ENCODE results near the gene PRKAG2.

The PRKAG2 gene

DNA sequence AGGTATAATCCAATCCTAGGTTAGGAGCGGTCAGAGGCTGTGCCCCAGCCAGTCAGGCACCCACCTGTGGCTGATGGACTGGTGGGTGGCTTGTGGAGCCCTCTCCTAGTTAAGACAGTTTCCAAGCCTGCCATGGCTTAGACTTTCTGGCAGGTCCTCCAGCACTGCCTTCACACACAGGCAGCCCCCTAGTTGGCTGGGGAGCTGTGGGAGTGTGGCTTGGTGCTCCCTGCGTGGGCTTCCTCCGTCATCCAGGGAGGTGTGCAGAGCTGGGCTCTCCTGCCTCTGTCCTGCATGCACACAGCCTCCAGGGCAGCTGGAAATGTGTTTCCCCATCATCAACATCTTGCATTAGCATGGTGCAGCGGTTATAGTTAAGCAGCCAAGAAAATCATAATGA, 273.0 kb downstream of the PRKAG2 start:
- no peak for DNase-seq (ENCODE audit: low read depth in 1 of 2, low spot score in 1 of 2)

DNA sequence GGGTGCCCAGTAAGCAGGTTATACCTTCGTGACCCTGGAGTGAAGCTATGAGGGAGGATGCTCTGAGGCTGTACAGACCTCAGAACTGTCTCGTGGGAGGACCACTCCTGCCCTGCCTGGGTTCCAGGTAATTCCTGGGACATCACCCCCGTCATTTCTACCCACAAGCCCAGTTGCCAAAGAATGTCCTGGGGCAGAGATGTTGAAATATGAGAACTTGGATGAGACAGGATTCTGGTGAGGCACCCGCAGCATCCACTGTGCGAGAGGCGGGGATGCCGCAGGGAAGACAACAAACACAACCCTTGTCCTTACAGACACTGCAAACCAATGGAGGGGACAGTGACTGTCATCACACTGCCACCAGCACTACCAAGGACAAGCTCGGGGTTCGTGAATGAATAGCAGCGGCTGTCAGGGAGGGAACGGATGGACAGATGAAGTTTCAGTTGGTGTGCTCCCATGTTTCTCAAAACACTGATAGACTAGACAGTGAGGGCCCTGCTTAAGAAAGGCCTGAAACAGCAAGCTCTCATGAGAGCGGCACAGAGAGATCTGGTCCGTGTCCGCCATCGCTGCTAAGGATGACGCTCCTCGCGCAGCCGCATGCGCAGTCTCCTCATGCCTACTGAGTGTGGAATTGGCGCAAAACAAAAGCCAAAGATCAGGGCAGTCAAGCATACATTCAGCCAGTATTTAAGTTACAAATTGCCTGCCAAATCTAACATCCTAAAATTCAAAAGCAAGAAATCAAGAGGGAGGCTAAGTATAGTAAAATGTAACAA, 275.2 kb downstream of the PRKAG2 start:
- DNase-seq (ENCODE audit: low read depth in 1 of 2, low spot score in 1 of 2): no peak

- no peak for DNase-seq (ENCODE audit: low read depth in 1 of 2, low spot score in 1 of 2)
Observed at GRCh38 chr7:151600331-151600730, 276.6 kb downstream of the PRKAG2 start.

DNA sequence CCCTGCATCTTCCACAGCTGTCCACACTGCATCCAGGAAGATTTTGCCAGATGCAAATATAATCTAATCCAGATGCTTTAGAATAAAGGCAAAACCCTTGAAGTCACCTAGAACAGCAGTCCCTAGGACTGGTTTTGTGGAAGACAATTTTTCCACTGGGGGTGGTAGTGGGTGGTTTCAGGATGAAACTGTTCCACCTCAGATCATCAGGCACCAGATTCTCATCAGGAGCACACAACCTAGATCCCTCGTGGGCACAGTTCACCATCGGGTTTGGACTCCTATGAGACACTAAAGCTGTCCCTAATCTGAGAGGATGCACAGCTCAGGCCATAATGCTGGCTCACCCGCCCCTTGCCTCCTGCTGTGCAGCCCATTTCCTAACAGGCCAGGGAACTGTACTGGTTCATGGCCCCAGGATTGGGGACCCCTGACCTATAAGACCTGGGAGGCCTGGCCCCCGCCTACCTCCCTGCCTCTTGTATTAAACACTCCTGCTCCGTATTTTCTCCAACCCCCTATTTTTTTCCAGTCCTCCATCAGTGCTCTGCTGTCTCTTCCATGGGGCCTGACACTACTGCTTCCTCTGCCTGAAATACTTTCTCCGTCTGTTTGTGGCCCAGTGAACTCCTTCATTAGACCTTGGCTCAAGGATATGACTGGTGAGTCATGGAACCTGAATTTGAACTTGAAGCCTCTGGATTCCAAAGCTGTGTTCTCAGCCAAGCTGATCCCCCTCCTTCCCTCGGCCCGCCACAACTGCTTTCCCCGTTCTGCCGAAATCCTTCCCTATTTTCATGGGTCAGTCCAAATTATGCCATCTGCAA, 277.3 kb downstream of the PRKAG2 start:
- no peak for DNase-seq (ENCODE audit: low read depth in 1 of 2, low spot score in 1 of 2)

DNA sequence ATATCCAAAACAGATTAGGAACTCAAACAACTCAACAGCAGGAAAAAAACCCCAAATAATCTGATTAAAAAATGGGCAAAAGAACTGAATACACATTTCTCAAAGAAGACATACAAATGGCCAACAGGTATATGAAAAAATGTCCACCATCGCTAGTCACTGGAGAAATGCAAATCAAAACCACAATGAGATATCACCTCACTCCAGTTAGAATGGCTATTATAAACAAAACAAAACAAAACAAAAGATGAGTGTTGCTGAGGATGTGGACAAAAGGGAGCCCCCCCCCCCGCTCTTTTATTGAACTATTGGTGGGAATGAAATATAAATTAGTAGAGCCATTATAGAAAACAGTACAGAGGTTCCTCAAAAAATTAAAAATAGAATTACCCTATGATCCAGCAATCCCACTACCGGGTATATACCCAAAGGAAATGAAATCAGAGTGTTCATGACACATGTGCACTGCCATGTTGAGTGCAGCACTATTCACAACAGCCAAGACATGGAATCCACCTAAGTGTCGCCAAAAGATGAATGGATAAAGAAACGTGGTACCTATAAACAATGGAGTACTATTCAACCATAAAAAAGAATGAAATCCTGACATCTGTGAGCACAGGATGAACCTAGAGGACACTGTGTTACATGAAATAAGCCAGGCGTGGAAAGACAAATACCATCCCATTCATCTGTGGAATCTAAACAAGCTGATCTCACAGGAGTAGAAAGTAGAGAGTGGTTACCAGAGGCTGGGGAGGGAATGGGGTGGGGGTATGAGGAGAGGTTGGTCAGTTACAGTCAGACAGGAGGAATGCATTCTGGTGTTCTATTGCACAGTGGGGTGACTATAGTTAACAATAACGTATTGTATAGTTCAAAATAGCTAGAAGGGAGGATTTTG, 279.1 kb downstream of the PRKAG2 start:
- no peak for DNase-seq (ENCODE audit: low read depth in 1 of 2, low spot score in 1 of 2)

DNA sequence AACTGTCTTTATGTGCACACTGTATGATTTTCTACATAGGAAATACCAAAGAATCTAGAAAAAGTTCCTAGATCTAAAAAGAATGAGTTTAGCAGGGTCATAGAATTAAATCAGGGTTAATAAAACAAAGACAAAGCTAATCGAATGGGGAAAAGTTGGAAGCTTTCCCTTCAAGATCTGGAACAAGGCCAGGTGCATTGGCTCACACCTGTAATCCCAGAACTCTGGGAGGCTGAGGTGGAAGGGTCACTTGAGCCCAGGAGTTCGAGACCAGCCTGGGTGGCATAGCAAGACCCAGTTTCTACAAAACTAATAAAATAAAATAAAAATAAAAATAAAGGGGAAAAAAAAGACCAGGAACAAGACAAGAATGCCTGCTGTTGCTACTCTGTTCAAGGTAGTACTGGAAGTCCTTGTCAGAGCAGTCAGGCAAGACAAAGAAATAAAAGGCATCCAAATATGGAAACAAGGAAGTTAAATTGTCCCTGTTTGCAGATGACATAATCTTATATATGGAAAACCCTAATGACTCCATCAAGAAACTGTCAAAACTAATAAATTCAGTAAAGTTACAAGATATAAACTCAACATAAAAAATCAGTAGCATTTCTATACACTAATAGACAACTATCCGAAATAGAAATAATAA, 281.1 kb downstream of the PRKAG2 start:
- DNase-seq (ENCODE audit: low read depth in 1 of 2, low spot score in 1 of 2): no peak

DNA sequence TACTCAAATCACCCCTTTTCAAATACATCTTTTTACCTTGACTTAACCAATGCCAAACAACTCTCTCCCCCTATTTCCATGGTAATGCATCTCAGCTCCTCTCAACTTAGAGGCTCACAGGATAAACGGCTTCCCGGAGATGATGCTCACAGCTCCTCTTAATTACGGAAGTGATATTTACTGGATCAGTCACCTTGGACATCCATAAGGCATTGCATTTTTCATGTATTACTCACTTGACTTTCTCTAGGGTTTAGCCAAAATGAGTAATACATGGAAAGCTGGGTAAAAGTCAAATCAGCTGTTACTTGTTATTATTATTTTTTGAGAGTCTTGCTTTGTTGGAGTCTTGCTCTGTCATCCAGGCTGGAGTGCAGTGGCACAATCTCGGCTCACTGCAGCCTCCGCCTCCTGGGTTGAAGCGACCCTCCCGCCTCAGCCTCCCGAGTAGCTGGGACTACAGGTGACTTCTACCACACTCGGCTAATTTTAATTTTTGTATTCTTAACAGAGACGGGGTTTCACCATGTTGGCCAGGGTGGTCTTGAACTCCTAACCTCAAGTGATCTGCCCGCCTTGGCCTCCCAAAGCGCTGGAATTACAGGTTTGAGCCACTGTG, 283.9 kb downstream of the PRKAG2 start:
- DNase-seq (ENCODE audit: low read depth in 1 of 2, low spot score in 1 of 2): no peak

- DNase-seq (ENCODE audit: low read depth in 1 of 2, low spot score in 1 of 2): no peak
Observed at GRCh38 chr7:151592330-151592729, 284.6 kb downstream of the PRKAG2 start.

GRCh38 chr7:151591866-151592265, 285.0 kb downstream of the PRKAG2 start:
- DNase-seq (ENCODE audit: low read depth in 1 of 2, low spot score in 1 of 2): no peak

GRCh38 chr7:151590850-151591771, 285.8 kb downstream of the PRKAG2 start:
- no peak for DNase-seq (ENCODE audit: low read depth in 1 of 2, low spot score in 1 of 2)

GRCh38 chr7:151590071-151590849, 286.7 kb downstream of the PRKAG2 start:
- no peak for DNase-seq (ENCODE audit: low read depth in 1 of 2, low spot score in 1 of 2)

GRCh38 chr7:151588982-151589381, 287.9 kb downstream of the PRKAG2 start:
- no peak for DNase-seq (ENCODE audit: low read depth in 1 of 2, low spot score in 1 of 2)

- no peak for DNase-seq (ENCODE audit: low read depth in 1 of 2, low spot score in 1 of 2)
Observed at GRCh38 chr7:151586531-151587260, 290.2 kb downstream of the PRKAG2 start.

- no peak for DNase-seq (ENCODE audit: low read depth in 1 of 2, low spot score in 1 of 2)
Observed at GRCh38 chr7:151585744-151586393, 291.0 kb downstream of the PRKAG2 start.

GRCh38 chr7:151581741-151582140, 295.2 kb downstream of the PRKAG2 start:
- no peak for DNase-seq (ENCODE audit: low read depth in 1 of 2, low spot score in 1 of 2)

GRCh38 chr7:151579644-151580043, 297.3 kb downstream of the PRKAG2 start:
- no peak for DNase-seq (ENCODE audit: low read depth in 1 of 2, low spot score in 1 of 2)

GRCh38 chr7:151575410-151575809, 301.5 kb downstream of the PRKAG2 start:
- no peak for DNase-seq (ENCODE audit: low read depth in 1 of 2, low spot score in 1 of 2)
